Kidney tubule cell (primary cell): ENCODE measurements around the gene BLMH.
"Not testable (repeated sequence)": the region's sequence is repeated elsewhere in the genome, so short reads cannot be mapped to it uniquely, and the experiment has no call there.

ENCODE experiments used
- DNase-seq: peaks from one replicate; pipeline ENCODE4 v3.0.0-alpha.2; 2018; ENCODE audit warnings: low spot score

BLMH gene

GRCh38 chr17:30229012-30229411, 62.7 kb downstream of the BLMH start:
- DNase-seq: no peak

DNA sequence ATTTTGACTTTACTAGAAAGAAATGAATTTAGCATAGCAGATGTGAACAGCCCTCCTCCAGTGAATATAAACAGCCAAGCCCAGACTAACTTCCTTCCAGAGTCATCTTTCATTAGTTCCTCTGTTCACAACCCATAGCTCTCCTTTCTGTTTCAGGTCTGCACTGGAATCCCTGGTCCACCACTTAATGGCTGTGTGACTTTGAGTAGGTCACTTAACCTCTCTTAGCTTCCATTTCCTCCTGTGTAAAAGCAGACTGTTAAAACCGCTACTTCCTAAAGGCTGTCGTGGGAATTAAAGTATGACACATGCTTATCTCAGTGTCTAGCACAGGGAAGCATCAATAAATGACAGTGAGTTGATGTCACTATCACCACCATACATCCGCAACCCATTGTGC, 63.7 kb downstream of the BLMH start:
- DNase-seq: no peak

GRCh38 chr17:30226878-30227277, 64.9 kb downstream of the BLMH start:
- DNase-seq: no peak

GRCh38 chr17:30225919-30226553, 65.7 kb downstream of the BLMH start:
- DNase-seq: no peak

DNA sequence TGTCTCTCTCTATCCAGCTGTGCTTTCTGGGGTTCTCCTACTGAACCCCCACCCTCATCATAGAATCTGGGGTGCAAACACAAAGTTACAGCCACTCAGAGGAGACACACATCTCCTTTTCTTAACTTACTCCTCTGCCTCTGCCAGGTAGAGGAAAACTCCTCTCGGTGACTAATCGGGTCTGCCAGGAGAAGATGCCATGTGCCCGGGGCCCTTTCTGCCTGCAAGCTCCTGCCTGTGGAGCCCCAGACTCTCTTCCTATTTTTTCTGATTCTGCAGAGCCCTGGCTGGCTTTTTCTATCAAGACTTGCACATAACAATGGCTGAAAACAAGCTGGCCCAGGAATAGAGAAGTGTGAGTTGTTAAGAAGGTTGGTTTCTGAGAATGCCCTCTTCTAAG, 66.6 kb downstream of the BLMH start:
- DNase-seq: no peak

DNA sequence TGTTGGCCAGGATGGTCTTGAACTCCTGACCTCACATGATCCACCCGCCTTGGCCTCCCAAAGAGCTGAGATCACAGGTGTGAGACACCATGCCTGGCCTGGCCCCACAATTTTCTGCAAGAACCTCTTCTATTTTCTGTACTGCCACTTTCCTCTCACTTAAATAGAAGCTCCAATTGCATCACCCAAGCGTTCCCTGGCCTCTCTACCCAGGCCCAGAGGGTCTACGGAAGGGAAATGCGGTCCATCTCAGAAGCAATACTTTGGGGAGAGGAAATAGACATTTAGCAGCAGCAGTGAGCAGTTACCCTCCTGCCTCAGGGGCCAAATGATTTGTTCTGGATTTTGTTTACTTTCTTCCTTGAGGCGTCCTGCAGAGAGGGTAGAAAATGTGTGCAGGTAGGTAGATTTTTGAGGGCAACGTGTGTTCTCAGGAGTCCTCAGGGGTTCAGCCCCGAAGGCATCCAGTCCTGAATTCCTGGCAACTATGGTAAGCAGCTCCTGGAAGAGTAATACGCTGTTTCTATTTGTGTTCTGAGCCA, 67.3 kb downstream of the BLMH start:
- DNase-seq: no peak

DNA sequence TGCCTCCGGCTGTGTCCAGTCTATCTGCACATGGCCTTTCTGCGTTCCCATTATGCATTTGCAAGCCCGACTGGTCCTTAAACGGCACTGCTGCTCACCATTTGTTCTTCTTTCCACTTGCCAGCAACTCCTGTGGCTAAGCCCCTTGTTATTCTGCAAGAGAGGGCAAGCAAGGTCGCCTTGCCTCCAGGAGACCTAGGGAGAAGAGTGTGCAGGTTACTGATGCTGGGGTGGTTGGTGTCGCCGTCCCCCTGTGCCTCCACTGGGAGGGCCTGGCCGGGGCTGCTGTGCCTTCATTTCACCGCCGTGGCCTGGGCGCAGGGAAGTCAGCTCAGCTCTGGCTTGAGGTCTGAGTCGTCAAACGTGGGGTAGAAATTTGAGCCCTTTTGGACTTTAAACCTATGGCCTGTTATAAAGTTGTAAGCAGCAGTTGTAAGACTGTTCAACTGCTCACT, 69.0 kb downstream of the BLMH start:
- DNase-seq: no peak

- DNase-seq: no peak
Measured at GRCh38 chr17:30222251-30222650, 69.5 kb downstream of the BLMH start.

DNA sequence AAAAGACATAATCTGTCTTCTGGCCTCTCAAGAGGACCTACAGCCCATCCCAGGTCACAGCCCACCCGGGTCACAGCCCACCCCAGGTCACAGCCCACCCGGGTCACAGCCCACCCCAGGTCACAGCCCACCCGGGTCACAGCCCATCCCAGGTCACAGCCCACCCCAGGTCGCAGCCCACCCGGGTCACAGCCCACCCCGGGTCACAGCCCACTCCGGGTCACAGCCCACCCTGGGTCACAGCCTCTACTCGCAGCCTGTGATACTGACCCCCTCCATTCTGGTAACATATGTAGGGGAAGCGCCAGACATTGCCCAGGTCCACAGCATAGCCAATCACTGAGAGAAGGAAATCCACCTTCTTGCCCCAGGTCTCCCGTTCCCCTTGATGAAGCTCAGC, 70.4 kb downstream of the BLMH start:
- DNase-seq: no peak

DNA sequence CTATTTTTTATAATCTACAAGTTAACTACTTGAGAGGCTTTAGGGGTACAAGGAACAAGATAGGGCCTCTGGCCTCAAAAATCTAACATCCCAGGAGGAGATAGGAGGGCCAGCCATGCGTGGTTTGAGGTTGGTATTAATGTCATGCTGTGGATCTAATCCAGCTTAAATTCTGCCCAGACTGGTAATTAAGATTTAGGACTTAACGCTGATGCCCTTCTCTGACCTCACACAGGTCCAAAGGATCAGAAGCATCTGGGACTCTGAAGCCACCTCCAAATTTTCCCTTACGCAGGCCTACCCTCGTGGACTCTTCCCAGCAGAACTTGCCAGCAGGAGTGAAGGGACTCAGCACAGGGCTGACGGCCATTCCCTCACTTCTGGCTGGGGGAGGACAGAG, 71.3 kb downstream of the BLMH start:
- no peak for DNase-seq

DNA sequence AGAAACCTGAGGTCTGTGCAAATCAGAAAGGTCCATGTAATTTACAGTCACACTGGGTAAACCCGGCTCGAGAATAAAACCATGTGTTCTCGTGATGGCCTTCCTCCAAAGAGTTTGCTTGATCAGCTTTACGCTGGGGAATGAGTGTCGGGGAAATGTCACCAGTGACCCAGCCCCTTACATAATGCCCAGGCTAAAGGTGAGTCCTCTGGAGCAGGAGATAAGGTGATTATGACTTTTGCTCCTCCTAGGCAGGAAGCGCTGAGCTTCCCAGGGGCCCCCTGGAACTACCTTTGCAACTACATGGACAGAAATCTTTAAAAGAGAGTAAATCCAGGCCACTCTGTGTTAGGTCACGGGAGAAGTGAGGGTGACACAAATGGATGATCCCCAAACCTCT, 71.9 kb downstream of the BLMH start:
- no peak for DNase-seq

DNA sequence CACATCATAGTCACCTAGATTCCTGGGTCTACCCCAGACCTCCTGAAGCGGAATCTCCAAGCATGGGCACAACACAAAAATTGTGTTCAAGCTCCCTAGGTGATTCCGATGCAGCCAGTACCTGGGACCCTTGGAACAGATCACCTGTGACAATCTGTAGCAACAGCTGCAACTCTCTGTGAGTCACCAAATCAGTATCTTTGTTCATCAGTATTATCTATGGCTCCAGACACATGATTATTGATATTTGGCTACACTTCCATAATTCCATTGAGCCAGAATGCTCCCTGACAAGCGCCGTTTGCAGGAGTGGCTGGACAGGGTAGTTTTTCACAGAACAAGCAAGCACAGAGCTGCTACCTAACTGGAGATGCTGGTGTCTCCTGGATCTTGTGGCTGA, 72.4 kb downstream of the BLMH start:
- DNase-seq: no peak

GRCh38 chr17:30218799-30219198, 72.9 kb downstream of the BLMH start:
- DNase-seq: no peak

GRCh38 chr17:30217746-30218245, 73.9 kb downstream of the BLMH start:
- DNase-seq: no peak

GRCh38 chr17:30217054-30217453, 74.7 kb downstream of the BLMH start:
- DNase-seq: no peak

DNA sequence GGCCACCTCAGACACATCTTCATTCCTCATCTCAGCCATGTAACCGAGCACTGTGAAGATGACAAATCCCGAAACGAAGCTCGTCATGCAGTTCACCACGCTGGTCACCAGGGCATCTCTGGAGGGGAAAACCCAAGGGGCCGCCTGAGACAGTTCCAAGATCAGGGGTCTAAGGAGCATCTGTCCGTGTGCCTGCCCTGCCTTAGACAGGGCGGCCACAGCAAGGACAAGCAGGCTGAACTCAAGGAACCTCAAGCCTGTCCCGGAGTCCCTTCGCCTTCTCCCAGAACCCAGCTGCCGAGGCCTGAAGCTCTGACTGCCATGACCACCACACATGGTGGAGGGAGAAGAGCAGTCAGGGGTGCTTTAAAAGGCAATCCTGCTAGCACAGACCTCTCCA, 79.0 kb downstream of the BLMH start:
- DNase-seq: no peak

- no peak for DNase-seq
Measured at GRCh38 chr17:30211371-30211770, 80.4 kb downstream of the BLMH start.

GRCh38 chr17:30210901-30211300, 80.8 kb downstream of the BLMH start:
- no peak for DNase-seq

- no peak for DNase-seq
Measured at GRCh38 chr17:30210366-30210765, 81.4 kb downstream of the BLMH start.

DNA sequence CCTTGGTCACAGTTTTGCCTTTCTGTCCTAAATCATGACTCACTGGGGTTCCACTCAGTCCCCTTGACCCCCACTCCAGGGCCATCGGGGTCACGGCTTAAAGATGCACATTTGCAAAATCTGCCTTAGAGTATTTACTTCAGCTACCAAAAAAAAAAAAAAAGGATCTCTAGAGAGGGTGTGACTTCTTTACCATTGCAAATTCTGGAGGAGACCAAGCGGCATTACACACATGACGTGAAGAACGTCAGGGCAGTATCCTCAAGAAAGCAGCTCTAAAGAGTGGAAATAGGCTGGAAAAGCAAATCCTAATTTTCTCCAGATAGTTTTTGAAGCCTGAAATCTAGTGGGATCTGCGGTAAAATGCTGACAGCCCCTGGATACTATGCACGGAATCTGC, 81.8 kb downstream of the BLMH start:
- DNase-seq: no peak

DNA sequence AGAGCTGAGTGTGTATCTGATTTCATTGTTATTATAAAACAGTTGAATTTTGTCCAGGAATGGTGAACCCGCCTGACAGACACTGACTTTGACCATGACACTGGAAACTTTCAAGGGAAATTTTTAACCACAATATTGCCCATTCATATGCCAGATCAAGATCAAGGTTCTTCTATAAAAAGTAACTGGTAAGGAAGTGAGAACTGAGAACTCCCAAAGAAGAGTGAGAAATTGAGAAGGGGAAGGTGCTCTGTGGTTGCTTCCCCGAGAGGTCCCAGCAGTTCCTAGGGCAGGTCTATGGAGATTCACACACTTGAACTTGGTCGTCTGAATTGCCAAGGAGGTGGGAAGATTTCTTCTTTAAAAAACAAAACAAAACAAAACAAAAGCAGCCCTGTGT, 83.5 kb downstream of the BLMH start:
- DNase-seq: no peak

- DNase-seq: no peak
Measured at GRCh38 chr17:30207655-30208054, 84.1 kb downstream of the BLMH start.

DNA sequence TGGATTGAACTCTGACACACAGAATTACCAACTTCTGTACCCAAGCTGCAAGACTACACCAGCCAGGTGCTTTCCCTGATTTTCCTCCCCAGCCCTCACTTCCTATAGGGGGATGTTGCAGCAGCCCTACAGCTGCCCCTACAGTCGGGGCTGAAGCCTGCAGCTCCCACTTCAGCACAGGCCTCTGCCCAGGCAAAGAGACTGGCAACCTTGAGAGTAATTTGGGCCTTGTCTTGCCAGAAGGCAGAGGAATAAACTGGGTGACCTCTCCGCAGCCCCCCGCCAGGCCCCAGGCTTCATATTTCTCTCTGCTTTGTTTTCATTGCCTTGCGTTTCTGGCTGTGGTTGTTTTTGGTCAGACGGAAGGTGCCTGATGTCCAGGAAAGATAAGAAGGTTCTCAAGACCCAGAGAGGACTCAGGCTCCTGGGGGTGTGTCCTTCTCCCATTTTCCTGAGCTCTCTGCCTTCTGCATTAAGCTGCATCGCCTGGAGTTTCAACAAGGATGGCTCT, 88.2 kb downstream of the BLMH start:
- no peak for DNase-seq

DNA sequence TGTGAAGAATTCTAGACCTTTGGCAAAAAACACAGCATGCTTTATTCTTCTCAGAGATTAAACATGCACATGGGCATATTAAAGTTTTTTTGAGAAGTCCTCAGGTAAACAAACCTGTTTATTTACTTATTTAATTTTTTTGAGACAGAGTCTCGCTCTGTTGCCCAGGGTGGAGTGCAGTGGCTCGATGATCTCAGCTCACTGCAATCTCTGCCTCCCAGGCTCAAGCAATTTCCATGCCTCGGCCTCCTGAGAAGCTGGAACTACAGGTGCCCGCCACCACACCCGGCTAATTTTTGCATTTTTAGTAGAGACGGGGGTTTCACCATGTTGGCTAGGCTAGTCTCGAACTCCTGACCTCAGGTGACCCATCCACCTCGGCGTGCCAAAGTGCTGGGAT, 91.1 kb downstream of the BLMH start:
- DNase-seq: not testable (repeated sequence)
